Putamen (tissue), 1 donor: ENCODE results near the gene KSR2.

ENCODE experiments used
- DNase-seq: peaks from one replicate; pipeline ENCODE4 v3.0.0-alpha.2; 2016; ENCODE audit warnings: low spot score

The KSR2 gene

GRCh38 chr12:117688446-117688845, 280.3 kb downstream of the KSR2 start:
- no peak for DNase-seq

- DNase-seq, result no peak
These were observed 281.8 kb downstream of the KSR2 start for GRCh38 chr12:117686911-117687377.

GRCh38 chr12:117686210-117686609, 282.6 kb downstream of the KSR2 start:
- no peak for DNase-seq

- DNase-seq, result no peak
These were observed 283.5 kb downstream of the KSR2 start for GRCh38 chr12:117685110-117685926.

GRCh38 chr12:117684471-117684870, 284.3 kb downstream of the KSR2 start:
- no peak for DNase-seq

- no peak for DNase-seq
These were observed 288.5 kb downstream of the KSR2 start for GRCh38 chr12:117680312-117680711.

GRCh38 chr12:117679776-117680175, 289.0 kb downstream of the KSR2 start:
- no peak for DNase-seq

GRCh38 chr12:117674763-117675162, 294.0 kb downstream of the KSR2 start:
- no peak for DNase-seq

GRCh38 chr12:117674313-117674712, 294.5 kb downstream of the KSR2 start:
- no peak for DNase-seq

GRCh38 chr12:117671734-117672133, 297.1 kb downstream of the KSR2 start:
- DNase-seq, result no peak

- no peak for DNase-seq
These were observed 304.6 kb downstream of the KSR2 start for GRCh38 chr12:117664169-117664568.

- no peak for DNase-seq
These were observed 306.0 kb downstream of the KSR2 start for GRCh38 chr12:117662620-117663395.

- DNase-seq, result no peak
These were observed 306.6 kb downstream of the KSR2 start for GRCh38 chr12:117662220-117662619.

- no peak for DNase-seq
These were observed 307.3 kb downstream of the KSR2 start for GRCh38 chr12:117661471-117661870.

GRCh38 chr12:117660896-117661295, 307.9 kb downstream of the KSR2 start:
- no peak for DNase-seq

- DNase-seq, result no peak
These were observed 310.6 kb downstream of the KSR2 start for GRCh38 chr12:117658226-117658625.

- peak; percentile 69 for DNase-seq
These were observed 319.0 kb downstream of the KSR2 start for GRCh38 chr12:117649796-117650195.

GRCh38 chr12:117646520-117646919, 322.3 kb downstream of the KSR2 start:
- no peak for DNase-seq

GRCh38 chr12:117645473-117645872, 323.3 kb downstream of the KSR2 start:
- no peak for DNase-seq

GRCh38 chr12:117643971-117644370, 324.8 kb downstream of the KSR2 start:
- no peak for DNase-seq

GRCh38 chr12:117641885-117642284, 326.9 kb downstream of the KSR2 start:
- no peak for DNase-seq

- no peak for DNase-seq
These were observed 328.3 kb downstream of the KSR2 start for GRCh38 chr12:117640511-117640910.

GRCh38 chr12:117629454-117629853, 339.3 kb downstream of the KSR2 start:
- DNase-seq, result no peak
